PC-9 (cell line): ENCODE results near the gene NKX2-4.

ENCODE experiments used
- CTCF ChIP-seq: fragments of 200-600 bp; sonication (generic); conservative IDR thresholded peaks from 2 replicates; pipeline ENCODE4 v1.6.1; 2017; ENCODE audit warnings: mixed run types, antibody characterized with exemption, mild to moderate bottlenecking, moderate library complexity
- EZH2 ChIP-seq: fragments of 200-600 bp; sonication (generic); IDR thresholded peaks from 2 replicates; pipeline ENCODE4 v1.8.0; 2017; ENCODE audit warnings: antibody characterized with exemption, low read depth

DNA sequence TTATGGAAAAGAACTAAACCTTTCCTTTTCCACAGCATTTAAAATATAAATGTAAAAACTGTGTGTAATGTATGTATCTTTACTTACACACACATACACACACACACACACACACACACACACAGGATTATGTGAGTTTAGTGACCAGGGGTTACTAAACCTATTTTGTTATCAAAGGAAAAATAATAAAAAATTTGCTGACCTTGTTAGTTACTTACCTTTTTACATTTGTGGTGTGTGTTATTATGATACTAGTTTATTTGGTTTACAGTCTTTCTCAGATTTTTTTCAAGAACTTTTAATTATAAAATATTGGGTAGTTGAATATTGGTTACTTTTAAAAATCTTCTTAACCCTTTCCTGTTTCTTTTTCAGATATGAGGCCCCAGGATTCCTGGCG is 15.7 kb downstream of the NKX2-4 start:
- TF ChIP-seq CTCF (no peak), EZH2 (no peak)
